Body of pancreas (tissue), 4 donors: ENCODE measurements around the gene SRP14.

Experiments
- POLR2A ChIP-seq, 3 donors: fragments of 450-650 bp; IDR thresholded peaks; one replicate each; pipeline ENCODE4 v1.6.1; 2016; ENCODE audit warnings: antibody characterized with exemption in 3 of 3, mild to moderate bottlenecking in 2 of 3
- TF ChIP-seq, protein P1 (sequence below), 7 experiments: fragments of 450-650 bp in 4 of 7; fragments of 200-600 bp in 3 of 7; sonication (generic) in 3 of 7; IDR thresholded peaks; one replicate each; pipeline ENCODE4 v1.5.1; 2016 to 2019; ENCODE audit warnings: antibody characterized with exemption in 7 of 7

- TF ChIP-seq POLR2A (IDR thresholded peaks at IDR 0.05), result no peak
- TF ChIP-seq, protein P1, sequence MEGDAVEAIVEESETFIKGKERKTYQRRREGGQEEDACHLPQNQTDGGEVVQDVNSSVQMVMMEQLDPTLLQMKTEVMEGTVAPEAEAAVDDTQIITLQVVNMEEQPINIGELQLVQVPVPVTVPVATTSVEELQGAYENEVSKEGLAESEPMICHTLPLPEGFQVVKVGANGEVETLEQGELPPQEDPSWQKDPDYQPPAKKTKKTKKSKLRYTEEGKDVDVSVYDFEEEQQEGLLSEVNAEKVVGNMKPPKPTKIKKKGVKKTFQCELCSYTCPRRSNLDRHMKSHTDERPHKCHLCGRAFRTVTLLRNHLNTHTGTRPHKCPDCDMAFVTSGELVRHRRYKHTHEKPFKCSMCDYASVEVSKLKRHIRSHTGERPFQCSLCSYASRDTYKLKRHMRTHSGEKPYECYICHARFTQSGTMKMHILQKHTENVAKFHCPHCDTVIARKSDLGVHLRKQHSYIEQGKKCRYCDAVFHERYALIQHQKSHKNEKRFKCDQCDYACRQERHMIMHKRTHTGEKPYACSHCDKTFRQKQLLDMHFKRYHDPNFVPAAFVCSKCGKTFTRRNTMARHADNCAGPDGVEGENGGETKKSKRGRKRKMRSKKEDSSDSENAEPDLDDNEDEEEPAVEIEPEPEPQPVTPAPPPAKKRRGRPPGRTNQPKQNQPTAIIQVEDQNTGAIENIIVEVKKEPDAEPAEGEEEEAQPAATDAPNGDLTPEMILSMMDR (IDR thresholded peaks at IDR 0.05), result no peak
Observed at GRCh38 chr15:40087068-40087810, 48.3 kb upstream of the SRP14 start.
